NCI-H748 (cell line): ENCODE measurements around the gene ZNF284.

Source experiments
- DNase-seq: peaks from one replicate; lab custom pipeline; 2025; ENCODE audit not compliant: unreplicated experiment; lab: John Stamatoyannopoulos, UW

The ZNF284 gene

DNA sequence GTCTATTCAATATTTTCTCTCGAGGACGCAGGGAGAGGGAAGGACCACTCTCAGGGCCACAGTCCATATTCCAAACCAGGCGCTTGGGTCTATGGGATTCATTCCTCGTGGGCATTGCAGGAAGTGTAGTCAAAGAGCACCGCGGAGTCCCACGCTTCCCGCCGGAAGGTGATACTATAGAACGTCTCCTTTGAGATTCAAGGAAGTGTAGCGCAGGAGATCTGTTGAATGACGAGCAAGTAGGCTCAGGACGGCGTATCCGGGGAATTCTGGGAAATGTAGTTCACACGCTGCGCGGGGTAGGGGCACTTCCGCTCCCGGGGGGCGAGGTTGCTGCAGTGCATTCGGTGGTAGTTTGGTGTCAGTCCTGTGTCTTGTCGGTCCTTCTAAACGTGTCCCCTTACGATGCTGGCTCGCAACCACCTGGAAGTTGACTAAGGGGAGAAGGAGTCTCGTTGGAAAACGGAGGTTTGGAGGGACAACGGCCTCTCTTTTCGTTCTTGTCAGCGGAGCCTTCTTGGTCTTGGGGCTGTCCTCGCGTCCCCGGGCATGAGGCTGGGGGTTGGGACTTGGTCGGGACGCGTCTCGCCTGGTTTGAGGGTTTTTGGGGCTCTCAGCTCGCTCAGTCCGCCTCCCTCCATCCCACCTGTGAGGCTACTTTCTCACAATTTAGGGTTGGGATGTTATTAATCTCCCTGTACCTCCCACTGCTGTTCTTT is at the start of gene ZNF284:
Gene ZNF284 (plus strand): TSS at position 336 of the 719 bp plus-strand sequence. CDS start 4,231 bp downstream, outside the sequence.
- peak; percentile 96 for DNase-seq

DNA sequence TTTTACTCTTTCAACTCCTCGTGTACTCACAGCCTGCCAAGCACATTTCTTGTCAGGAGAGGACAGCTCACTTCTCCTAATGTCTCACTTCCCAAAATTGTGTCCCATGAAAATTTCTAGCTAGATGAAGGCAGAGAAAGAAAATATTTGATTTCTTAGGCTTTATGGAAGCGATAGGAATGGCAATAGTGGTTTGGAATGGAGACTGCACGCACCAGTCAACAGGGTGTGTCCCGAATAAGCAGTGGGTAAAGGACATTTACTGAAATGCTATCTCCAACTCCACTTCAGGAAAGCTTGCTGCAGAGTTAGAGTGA is 47.1 kb upstream of the ZNF284 start:
- DNase-seq, result no peak

DNA sequence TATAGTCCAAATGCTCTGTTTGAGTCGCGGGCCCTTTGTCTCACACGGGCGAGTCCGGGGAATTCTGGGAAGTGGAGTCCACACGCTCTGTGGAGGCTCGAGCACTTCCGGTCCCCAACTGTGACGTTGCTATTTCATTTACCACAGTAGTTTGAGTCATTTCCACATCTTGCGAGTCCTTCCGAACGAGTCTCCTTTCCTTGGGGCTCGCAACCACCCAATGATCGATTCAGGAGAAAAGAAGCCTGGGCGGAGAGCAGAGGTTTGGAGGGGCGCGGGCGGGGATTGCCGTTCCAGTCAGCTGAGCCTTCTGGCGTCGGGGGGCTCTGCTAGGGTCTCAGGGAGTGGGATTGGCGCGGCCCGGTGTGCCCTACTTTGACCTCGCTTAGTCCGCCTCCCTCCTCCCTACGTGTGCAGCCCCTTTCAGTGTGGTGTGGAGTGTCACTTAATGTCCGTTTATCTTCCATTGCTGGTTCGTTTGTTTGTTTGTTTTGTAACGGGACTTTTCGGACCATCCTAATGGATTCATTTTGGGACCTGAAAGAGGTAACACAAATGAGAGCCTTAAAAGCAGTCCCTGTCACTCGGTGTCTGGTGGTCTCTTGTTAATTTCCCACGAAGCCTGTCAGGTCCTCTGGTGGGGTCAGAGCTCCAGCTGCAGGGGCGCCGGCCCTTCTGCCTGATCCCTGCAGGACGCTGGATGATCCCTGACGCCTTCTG is 46.6 kb upstream of the ZNF284 start, which contains the start of gene ZNF222:
Gene ZNF222 (plus strand): TSS at position 163 of the 720 bp plus-strand sequence. CDS start 58 bp downstream, at position 221.
- DNase-seq, result peak; percentile 88

- DNase-seq, result no peak
Measured at GRCh38 chr19:44026622-44027021, 45.3 kb upstream of the ZNF284 start.

DNA sequence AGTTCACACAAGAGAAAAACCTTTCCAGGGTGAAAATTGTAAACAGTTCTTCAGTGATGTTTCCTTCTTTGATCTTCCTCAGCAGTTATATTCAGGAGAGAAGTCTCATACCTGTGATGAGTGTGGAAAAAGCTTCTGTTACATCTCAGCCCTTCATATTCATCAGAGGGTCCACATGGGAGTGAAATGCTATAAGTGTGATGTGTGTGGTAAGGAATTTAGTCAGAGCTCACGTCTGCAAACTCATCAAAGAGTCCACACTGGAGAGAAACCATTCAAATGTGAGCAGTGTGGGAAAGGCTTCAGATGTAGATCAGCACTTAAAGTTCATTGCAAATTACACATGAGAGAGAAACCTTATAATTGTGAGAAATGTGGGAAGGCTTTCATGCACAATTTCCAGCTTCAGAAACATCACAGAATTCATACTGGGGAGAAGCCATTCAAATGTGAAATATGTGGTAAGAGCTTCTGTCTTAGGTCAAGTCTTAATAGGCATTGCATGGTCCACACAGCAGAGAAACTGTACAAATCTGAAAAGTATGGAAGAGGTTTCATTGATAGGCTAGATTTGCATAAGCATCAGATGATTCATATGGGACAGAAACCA is 39.9 kb upstream of the ZNF284 start:
- no peak for DNase-seq

GRCh38 chr19:44042147-44042546 is 29.8 kb upstream of the ZNF284 start:
- no peak for DNase-seq

GRCh38 chr19:44050740-44051649 is 21.0 kb upstream of the ZNF284 start:
- DNase-seq, result peak; percentile 93

DNA sequence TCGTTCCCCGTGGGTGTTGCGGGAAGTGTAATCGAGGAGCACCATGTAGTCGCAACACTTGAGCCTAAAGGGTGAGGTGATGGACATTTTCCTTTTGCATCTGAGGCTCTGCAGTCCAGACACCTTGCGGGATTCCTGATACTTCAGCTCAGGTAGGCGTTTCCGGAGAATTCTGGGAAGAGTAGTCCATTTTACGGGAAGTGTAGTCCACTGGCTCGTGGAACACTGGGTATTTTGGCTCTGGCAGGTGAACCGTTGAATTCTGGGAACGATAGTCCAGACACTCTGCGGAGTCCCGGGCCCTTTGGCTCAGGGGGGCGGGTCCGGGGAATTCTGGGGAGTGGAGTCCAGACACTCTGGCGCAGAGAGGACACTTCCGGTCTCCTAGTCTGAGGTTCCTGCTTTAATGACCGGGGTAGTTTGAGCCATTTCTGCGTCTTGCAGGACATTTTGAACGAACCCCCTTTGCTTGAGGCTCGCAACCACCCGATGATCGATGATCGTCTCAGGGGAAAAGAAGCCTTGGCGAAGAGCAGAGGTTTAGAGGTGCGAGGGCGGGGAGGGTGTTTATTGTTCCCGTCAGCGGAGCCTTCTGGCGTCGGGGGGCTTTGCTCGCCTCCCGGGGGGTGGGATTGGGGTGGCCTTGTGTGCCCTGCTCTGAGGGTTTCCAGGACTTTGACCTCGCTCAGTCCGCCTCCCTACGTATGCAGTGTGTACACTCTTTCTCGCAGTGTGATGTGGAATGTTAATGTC is 20.1 kb upstream of the ZNF284 start, which contains the start of gene ZNF223:
Gene ZNF223 (plus strand): TSS at position 387 of the 753 bp plus-strand sequence. CDS start 3,141 bp downstream, outside the sequence.
- peak; percentile 100 for DNase-seq

- DNase-seq, result peak; percentile 18
Measured at GRCh38 chr19:44055870-44056269, 16.1 kb upstream of the ZNF284 start.

DNA sequence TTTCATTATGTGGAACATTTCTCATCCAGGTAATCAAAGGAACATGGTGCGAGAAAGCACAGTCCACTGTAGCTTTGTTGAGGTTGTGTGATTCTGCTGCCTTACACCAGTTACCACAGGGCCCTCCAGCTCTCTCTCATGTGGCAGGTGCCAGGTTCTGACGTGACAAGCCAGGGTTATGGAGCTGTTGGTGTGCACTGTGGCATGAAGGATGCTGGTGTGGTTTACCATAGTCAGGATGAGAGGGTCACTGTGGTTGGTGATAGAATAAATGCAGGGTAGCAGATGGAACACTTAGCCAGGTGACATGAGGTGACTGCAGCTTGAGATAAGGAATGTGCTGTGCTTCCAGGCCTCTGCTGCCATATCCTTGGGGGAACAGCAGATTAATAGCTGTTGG is 12.7 kb upstream of the ZNF284 start:
- DNase-seq, result no peak

DNA sequence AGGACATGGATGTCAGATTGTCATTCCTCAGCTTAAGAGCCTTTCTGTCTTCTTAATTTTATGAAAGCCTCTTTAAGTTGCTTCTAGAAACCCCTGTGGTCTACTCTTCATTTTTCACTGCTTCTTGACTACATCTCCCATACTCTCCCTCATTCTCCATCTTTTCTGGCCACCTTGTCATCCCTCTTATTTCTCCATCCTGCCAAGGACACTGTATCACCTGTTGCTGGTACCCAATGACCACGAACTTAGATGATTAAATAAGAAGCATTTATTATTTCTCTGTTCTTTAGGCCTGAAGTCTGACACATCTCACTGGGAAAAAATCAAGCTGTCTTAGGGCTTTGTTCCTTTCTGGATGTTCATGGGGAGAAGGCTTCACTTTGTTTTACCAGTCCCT is 10.9 kb upstream of the ZNF284 start:
- DNase-seq, result no peak

DNA sequence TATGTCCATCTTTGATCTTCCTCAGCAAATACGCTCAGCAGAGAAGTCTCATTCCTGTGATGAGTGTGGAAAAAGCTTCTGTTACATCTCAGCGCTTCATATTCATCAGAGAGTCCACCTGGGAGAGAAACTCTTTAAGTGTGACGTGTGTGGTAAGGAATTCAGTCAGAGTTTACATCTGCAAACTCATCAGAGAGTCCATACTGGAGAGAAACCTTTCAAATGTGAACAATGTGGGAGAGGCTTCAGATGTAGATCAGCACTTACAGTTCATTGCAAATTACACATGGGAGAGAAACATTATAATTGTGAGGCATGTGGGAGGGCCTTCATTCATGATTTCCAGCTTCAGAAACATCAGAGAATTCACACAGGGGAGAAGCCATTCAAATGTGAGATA is 5.7 kb upstream of the ZNF284 start:
- DNase-seq, result no peak

DNA sequence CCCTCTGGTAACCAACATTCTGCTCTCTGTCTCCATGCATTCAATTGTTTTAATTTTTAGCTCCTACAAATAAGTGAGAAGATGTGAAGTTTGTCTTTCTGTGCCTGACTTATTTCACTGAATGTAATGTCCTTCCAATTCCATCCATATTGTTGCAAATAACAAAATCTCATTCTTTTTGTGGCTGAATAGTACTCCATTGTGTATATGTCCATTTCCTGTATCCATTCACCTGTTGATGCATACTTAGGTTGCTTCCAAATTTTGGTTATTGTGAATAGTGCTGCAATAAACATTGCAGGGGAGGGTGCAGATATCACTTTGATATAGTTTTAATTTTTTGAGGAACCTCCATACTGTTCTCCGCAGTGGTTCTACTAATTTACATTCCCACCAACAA is 2.5 kb upstream of the ZNF284 start:
- no peak for DNase-seq

DNA sequence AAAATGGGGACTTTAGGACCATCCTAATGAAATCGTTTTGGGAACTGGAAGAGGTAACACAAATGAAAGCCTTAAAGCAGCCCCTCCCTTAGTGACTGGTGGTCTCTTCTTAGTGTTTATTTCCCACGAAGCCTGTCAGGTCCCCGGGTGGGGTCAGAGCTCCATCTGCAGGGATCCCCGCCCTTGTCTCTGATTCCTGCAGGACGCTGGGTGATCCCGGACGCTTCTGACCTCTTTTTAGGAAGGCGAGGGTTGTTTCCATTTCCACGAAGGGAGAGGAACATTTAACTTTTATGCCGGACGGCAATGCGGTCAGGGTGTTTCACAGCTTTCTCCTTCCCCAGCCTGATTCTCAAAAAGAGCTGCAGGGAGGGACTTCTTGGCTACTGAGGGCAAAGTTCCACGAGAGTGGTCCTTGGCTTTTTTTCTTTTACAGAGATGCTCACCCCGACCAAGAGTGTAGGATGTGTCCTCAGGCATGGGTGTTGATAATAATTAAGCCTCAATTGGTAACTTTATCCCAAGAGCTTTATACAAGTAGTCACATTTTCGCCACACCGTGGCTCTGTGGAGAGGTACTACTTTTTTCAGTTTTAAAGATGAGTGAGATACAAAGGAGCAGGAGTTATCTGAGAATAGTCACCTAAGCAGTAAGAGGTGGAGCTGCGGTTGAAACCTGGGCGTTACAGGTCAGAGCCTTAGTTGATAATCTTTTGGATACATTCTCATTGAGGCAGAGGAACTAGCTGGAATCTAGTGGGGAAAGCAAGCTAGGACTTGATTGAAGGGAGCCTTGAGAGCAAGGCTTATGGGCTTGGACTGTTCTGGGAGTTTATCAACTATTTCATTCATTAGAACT is 813 bp downstream of the ZNF284 start:
- DNase-seq, result peak; percentile 47

- DNase-seq, result no peak
Measured at GRCh38 chr19:44076325-44076724, 4.4 kb downstream of the ZNF284 start.

DNA sequence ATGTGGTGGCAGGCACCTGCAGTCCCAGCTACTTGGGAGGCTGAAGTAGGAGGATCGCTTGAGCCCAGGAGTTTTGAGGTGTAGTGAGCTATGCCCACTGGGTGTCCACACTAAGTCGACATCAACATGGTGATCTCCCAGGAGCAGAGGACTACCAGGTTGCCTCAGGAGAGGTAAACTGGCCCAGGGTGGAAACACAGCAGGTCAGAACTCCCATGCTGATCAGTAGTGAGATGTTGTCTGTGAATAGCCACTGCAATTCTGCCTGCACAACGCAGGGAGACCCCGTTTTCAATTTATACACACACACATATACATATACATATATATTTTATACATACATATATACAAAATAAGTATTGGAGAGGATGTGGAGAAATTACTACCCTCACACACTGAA is 20.1 kb downstream of the ZNF284 start:
- no peak for DNase-seq

DNA sequence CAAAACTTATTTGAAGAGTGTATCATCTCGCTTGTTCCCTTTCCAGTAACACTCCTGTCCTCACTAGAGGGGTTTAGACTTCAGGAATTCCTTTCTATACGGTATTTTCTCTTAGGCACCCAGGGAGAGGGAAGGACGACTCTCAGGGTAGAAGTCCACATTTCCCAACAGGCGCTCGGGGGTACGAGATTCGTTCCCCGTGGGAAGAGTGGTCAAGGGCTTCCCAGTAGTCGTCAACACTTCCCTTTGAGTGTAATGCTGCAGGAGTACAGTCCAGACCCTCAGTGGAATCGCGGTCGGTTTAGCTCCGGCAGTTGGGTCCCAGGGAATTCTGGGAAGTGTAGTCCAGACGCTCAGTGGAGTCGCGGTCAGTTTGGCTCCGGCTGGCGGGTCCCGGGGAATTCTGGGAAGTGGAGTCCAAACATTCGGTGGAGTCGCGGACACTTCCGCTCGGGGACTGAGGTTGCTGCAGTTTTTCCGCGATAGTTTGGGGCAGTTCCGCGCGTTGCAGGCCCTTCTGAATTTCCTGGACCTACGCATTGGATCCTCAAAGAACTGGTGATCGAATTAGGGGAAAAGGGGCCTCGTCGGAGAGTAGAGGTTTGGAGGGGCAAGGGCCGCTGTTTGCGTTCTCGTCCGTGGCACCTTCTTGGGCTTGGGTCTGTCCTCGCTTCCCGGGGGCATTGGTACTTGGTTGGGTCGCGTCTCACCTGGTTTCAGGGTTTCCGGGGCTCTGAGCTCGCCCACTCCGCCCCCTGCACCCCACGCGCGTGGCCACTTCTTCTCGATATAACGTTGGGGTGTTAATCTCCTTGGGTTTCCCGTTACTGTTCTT is 22.2 kb downstream of the ZNF284 start, which contains the start of gene ZNF224:
Gene ZNF224 (plus strand): TSS at position 431 of the 835 bp plus-strand sequence. CDS start 3,513 bp downstream, outside the sequence.
- peak; percentile 97 for DNase-seq

DNA sequence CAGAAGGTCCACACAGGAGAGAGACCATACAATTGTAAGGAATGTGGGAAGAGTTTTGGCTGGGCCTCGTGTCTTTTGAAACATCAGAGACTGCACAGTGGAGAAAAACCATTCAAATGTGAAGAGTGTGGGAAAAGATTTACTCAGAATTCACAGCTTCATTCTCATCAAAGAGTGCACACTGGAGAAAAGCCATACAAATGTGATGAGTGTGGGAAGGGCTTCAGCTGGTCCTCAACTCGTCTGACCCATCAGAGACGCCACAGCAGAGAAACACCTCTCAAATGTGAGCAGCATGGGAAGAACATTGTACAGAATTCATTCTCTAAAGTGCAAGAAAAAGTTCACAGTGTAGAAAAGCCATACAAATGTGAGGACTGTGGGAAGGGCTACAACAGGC is 35.8 kb downstream of the ZNF284 start:
- DNase-seq, result no peak
